Lung microvascular endothelial cell (primary cell): ENCODE data around the gene HOXA7. TPM values are rescaled to one million over a fixed set of nuclear protein-coding genes. Genes with fewer than 3 reads are reported as not detected.

Experiments
- DNase-seq, 2 donors: peaks; one replicate each; pipeline versions ENCODE4 v3.0.0 to v3.0.0-alpha.2; 2010; ENCODE audit warnings: low read depth in 2 of 2
- total RNA-seq: library from RNA; depleted of rRNA; stranded (reverse); fragments of >200 nt; gene quantifications from 2 replicates; pipeline ENCODE4 v1.2.1, GENCODE V29; 2014

HOXA7 gene
- total RNA-seq, 1 donor from 2014 or later: 1.8 TPM

DNA sequence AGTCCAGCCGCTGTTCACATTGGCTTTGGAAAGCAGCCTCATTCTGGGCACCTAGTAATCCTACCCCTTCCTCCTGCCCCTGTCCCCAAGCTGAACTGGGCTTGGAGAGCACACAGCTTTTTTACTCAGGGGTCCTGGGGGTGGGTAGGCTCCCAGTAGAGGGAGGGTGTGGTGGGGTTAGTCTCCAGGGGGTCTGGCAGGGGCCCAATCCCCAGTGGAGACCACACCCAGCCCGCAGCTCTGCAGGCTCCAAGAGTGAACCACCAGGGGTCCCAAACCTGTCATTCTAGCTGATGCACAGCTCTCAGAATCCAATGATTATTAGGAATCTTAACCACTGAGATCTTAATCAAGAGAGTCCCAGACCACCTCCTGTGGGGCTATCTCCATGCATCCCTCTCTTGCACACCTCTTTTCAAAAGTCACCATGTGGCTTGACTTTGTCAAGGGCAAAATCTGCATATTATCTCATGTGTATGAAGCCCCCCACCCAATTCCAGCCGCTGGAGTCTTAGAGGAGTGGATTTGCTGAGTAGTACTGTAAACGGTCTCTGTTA, 25.9 kb upstream of the HOXA7 start:
- no peak for DNase-seq

DNA sequence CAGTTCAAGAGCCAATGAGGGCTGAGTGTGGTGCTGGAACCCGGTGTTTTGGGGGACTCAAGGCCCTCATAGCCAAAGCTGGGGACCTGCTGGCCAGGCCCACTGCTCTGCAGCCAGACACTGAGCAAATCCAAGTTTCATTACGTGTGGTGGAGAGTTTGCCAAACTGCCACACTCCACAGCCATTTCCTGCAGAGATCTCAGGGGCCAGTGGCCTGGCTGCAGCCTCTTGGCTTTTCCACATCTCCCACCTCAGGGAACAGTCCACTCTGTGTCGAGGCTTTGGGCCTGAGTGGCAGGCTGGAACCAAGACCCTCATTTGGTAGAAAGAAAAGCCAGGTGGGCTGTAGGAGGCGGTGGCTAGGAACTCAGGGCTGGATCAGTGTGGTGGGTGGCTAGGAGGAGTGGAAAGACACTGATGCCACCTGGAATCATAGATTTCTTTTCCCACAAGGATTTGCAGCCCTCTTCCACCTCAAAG, 25.4 kb upstream of the HOXA7 start:
- DNase-seq: no peak

DNA sequence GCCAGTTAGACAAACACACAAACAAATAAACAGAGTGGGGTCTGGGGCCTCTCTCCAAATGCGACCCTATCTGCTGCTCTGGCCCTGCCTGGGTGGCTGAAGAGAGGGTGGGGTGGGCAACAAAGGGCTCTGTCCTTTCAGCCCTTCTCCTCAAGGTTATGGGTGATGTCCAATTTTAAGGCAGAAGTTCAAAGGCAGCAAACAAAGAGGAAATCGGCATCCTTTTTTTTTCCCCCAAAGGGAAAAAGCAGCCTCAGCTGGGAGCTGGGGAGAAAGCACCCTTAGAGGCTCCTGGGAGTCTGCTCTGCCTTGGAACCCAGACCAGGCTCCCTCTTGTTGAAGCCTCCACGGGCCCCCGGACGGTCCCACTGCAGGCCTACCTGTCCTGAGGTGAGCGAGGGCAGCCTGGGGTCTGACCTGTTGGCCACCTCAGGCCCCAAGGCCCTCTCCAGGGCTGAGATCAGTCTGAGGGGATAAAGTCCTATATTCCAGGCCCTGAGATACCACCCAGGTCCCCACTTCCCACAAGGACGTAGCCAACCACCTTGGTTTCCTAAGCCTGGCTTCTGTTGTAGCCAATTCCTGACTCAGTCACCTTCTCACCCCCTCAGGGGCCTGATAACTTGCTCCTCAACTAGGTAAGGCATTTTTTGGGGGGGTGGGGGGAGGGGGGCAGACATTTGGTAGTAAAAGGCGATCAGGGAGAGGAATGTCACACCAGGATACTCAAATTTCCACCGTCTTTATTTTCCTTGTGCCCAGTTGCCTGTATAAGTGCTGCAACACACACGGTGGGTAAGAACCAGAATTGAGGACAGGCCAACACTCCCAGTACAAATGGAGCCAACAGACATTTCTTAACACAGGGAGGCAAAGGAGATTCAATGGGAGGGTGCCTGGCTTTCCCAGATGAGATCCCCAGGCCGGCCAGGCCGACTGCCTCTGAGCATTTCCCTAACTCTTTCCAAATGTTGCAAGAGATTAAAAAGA, 24.3 kb upstream of the HOXA7 start:
- no peak for DNase-seq

DNA sequence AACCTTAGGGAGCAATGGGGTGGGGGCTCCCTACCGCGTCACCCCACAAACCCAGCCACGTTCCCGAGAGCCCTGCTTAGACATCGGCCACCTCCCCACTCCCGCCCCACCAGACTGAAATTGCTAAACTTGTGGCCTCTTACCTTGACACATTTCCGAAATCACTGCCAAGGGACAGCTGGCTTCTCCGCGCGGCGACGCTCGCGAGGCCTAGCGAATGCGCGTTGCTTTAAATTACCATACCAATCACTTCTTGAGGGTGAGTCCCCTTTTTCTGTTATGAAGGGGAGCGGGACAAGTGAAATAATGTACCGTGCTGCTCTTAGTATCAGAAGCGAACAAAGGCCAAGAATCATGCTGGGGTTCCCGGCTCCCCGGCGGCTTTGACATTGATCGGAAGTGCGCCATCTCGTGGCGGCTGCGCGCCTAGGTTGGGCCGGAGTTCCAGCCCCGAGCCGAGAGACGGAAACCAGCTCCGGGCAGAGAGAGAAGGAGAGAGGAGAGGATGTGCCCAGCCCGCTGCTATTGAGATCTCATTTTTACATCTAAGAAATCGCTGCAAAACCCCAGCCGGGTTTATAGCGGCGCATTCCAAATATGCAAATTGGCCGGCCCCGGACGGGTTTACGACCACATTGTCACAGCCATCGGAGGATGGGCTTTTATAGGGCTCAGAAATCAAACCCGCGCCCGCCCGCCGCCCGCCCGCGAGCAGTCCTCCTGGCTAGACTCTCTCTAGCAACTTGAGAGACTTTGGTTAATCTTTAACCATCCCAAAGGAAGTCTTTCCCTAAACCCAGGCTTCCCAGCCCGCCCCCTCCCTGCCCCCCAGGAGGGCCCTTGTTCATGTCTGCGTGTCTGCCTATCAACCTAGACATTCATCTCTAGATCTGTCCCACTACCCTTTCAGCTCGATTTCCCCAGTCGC, 23.3 kb upstream of the HOXA7 start:
- peak; percentile 67 to 73 for DNase-seq

DNA sequence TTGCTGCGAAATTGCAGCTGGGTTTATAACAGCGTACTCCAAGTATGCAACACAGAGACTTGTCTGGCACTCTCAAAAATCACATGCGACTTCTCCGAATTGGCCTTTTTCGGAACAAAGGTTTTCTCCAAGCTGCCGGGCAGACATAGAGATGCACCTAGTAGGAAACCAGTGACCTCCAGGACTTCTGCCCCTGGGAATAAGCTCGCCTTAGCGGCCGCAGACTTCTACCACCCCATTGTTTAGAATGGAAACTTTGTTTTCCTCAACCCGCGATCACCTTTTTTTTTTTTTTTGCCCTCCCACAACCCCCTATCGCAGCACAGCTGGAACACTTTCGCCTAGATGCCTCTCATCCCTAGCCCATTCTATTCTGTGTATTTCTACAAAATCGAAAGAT, 22.6 kb upstream of the HOXA7 start:
- no peak for DNase-seq

DNA sequence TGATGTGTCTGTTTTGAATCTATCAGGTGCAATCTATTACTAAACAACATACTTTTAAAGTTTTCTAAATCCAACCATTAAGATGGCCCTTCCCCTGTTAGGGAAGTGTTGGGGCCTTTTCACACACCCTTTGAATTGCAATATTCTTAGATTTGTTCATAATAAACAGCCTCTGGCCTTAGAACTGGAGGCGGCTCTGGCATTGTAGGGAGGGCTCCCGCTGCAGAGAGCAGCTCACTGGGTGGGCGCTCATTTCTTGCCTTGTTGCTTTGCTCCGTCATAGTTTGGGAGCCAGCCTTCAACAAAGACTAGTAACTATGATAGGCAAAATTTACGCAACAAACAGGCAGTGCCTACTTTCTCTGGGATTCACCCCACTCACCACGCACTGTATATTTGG, 21.9 kb upstream of the HOXA7 start:
- no peak for DNase-seq

DNA sequence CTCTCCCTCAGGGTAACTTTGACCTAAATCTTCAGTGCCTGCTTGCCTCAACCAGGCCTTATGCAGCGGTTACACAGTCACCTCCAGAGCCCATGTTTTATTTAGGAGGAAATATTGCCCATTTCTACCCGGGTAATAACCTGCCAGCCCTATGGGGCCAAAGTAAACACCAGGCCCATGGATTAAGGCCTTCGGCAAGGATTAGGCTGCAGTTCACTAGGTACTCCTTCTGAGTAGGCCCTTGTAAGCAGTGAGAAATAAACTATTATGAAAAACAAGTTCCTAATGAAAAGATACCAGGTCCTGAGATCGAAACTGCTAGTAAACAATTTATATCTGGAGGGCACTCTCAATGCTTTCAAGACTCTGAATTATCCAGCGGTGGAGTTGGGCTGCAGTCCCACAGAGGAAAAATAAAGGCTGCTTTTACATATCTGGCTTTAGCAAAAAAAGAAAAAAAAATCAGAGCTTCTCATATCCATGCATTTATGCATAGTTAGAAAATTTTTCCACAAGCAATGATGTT, 21.4 kb upstream of the HOXA7 start:
- no peak for DNase-seq

DNA sequence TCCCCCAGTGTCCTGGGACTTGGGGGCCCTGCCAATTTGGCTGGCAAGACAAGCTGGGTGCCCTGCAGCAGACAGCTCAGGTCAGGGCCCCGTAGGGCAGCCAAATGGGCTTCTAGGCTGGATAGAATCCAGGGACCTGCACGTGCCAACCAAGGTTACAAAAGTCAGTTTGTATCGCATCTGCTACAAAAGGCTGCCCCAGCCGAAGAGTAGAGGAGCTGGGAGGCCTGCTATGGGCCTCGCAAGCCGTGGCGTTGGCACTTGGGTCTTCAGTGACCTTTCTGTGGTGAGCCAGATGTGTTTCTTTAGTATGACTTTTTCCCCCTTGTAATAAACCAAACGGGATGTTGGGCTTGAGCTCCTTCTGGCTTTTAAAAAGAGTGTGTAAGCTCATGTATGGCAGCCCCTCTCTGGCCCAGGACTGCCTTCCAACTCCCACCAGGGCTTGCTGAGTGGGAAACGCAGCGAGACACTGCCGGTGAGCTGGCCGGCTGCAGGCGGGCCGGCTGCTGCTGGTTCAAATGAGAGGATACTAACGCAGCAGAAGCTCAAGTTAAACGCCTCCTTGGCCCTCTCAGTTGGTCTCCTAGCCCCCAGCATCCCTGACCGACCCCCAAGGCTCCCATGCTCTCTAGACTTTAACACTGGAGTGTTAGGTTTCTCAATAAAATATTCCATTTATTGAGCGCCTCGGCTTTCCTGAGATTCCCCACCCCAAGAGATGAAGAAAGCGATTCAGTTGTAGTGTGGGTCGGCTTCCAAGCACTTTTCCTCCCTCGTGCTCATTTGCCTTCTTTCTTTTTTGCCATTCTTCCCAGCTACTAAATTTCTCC, 20.7 kb upstream of the HOXA7 start:
- DNase-seq: no peak

DNA sequence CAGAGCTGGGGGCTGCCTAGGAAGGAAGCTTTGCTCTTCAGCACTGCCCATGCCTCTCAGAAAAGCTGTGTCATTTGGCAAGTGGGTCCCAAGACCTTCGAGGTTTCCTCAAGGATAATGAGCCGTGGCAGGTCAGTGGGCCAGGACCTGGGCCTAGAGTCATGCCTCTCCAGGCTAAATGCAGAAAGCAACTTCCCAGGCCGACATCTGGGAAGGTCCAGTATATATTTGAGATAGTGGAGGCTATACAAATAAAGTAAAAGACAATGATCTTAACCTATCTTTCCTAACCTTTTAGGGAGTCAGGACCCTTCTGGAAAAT, 20.0 kb upstream of the HOXA7 start:
- no peak for DNase-seq

DNA sequence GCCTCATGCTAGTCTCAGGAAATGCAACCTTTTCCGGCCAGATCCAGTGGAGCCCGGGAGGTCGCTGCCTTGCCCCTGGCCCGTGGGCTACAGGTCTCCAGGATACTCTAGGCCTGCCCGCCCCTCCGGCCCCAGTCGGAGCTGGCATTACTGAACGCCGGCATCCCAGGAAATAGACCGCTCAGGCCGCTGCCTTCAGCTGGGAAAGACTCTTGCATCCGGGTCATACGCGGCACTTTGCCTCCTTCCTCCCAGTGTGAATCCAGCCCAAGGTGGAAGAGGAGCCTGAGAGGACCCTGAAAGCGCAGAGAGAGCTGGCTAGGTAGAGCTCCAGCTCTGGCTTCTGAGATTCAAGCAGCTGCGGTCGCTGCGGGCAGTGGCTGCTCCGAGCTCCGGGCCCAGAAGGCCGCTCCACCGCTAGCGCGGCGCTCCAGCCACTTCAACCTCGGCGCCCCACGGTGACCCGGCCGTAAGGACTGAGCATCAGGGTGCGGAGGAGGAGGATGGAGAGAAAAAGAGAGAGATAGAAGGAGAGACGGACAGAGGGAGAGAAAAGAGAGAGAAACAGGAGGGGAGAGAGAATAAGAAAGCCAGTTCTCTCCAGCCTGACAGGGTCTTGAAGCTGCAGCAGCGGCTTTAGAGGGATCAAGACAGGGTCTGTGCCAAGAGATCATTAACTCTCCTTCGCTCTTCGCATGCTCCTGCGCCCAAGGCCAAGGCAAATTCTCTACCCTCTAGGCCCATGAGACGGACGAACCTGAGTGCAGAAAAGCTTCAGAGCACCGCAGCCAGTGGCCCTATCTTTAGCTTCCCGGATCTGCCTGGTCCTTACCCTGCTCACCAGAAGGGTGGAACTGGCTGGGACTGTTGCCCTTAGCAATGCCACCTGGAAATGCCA, 19.4 kb upstream of the HOXA7 start:
- DNase-seq: no peak

DNA sequence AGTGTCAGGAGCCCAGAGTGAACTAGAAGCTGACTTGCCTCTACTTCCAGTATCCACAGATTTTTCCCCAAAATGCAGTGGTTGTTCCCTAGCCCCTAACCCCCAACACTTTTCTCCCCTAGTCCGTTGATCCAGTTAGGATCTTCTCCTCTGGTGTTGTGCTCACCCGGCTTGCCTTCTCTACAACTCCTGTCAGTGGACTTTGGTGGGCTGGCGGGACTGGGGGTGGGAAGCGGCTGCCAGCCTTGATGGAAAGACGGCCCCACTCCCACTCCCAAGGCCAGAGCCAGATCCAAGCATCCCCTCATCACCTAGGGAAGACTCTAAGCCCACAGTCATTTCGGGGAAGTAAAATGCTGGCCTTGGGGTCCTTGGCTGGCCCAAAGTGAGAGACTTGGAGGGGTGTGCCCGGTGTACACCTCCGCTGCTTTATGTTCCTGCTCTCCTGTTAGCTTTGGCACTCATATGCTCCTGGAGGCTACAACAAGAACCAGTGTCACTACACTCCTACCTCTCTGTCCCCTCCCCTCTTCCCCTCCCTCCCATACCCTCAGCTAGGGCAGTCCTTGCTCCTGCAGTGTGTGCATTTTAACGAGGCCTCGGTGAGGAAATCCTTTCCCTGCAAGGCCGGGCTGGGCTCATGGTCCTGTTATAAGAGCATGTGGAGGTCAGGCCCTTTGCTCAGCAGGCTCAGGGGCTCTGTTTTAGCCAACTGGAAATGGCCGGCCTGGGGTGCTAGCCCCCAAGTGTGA, 18.6 kb upstream of the HOXA7 start:
- no peak for DNase-seq

DNA sequence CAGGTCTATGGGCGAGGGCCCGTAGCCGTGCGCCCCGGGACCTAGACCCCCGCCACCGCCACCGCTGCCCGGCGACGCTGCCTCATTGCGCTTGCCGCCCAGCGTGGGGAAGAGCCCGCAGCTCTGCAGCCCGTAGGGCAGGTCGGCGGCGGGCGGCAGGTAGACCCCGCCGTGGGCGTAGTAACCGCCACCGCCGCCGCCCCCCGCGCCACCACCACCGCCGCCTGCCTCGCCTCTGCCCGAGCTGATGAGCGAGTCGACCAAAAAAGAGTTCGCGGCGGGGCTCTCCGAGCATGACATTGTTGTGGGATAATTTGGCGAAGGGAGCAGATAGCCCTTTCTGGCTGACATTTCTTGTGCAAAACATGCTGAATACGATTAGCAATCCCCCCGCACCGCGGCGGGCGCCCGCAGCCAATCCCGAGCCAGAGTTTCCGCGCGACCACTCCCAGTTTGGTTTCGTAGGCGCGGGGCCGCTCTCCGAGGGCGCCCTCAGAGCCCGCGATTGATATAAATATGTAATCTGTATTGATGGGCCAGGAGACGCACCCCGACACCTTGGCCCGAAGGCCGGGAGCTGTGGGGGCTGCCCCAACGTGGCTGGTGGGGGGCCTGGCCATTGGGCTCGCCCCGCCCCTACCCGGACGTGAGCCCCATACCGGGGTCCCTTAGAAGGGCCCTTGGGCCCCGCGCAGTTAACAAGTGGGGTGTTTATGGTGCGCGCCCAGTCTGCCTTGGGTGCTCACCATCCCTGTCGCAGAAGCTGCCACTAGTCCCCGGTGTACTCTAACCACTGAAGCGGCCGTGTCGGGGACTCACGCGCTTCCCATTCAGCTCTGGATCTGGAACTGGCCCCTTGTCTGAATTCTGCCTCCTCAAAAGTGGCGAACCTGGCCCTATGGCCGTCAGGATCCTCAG, 17.7 kb upstream of the HOXA7 start, which contains the start of gene HOXA10:
Gene HOXA10 (minus strand): TSS at position 365 of the 918 bp plus-strand sequence. CDS start 14 bp downstream, at position 351.
- no peak for DNase-seq

DNA sequence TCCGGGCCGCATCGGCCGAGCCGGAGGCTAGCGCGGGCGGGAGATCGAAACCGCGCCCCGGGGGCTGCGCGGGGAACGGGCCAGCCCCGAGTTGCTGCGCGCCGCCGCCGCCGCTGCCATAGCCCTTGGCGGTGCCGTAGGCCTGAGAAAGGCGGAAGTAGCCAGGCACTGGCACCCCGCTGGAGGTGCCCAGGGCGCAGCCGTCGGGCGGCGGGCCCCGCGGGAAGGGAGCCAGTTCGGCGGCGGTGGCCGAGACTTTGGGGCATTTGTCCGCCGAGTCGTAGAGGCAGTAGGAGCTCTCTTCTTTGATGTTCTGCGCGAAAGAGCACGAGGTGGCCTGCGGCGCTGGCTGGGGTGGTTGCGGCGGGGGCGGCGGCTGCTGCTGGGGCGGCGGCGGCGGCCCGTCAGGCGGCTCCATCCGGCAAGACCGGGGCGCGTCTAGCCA, 17.1 kb upstream of the HOXA7 start:
- DNase-seq: no peak

DNA sequence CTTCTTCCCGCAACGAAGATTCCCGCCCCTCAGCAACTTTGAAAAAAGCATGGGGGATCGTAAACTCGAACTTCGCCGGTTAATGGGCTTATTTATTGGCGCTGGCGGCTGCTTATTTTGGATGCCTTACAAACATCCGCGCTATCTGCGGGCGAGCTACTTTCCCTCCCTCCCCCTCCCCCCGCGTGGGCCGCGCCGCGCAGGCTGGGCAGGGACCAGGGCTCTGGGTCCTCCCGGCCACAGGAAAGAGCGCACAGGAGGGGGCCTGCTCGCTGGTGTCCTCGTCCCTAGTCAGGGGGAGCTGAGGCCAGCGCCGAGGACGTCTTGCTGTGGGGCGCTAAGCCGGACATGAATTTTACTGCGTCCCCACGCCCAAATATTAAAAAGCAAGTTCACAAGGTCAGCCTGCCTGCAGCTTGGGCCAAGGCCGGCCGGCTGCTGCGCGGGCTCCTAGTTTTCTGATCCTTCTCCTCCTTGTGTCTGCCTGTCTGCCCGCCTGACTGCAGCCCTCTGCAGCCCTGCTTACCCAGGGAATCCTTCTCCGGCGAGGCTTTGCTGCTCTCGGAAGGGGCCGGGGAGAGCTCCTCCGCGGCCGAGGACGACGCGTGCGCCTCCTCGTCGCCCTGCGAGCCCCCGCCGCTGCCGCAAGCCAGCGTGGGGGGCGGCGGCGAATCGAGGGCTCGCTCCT, 16.5 kb upstream of the HOXA7 start:
- peak in 1 of 2 donors; percentile 57 for DNase-seq

DNA sequence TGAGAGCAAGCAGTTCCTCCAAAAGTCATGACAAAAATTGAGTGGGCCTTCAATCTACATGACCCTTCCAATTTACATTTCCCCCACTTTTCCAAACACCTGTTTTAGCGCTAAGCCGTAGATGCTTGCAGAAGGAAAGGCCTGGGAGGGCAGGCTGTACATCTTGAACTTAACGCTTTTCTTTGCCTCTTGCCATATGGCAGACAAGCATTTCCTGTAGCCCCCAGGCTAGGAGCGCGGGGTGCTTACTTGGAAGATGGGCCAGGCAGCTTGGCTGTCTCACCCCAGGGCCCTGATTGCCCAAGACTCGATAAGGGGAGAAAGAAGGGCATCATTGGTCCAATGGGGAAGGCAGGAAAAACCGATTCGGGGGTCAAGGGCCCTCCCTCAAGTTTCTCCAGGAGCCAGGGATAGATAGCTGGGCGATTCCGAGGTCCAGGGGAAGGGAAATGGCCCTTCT, 15.9 kb upstream of the HOXA7 start:
- no peak for DNase-seq

DNA sequence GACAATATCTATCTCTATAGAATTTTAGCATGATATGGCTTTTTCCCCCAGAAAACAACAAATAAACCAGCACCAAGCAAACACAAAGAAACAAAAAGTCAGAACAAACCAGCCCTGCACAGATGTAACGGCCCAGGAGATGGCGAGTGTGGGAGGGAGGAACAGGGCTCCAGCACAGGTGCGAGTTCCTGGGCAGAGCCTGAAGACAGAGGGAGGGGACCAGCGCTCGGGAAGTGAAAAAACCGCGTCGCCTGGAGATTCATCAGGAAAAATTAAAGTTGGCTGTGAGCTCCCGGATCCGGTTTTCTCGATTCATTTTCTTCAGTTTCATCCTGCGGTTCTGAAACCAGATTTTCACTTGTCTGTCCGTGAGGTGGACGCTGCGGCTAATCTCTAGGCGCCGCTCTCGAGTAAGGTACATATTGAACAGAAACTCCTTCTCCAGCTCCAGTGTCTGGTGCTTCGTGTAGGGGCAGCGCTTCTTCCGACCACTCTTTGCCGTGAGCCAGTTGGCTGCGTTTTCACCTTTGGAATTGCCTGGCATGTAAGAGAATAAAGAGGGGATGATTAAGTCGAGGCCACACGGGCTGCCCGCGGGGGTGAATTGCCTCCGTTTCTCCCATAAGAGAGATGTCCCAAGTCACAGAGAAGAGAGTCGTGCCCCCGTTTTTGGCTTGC, 15.3 kb upstream of the HOXA7 start:
- no peak for DNase-seq

DNA sequence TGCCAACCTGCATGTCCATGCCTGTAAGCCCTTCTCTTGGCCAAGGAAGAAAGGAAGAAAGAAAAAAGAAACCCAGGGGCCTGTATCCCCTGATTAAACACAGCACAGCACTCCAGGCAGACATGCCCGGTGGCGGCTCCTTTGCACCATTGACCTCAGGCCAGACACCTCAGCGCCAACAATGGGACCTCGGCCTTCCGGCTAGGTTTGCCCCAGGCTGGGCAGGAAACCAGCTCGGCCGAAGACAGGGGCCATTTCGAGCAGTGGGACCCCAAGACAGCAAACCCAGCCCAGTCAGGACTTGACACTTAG, 14.8 kb upstream of the HOXA7 start:
- DNase-seq: no peak
